ENCODE measurements around the gene KDM4D.
"Not testable (repeated sequence)": the region's sequence is repeated elsewhere in the genome, so short reads cannot be mapped to it uniquely, and the experiment has no call there.

The KDM4D gene

GRCh38 chr11:95025594-95025993 is 52.1 kb downstream of the KDM4D start:
- in situ Hi-C loops (cut with MboI; ENCODE audit: low sequenced_read_pairs), result not testable (repeated sequence)

- in situ Hi-C loops (cut with MboI; ENCODE audit: low sequenced_read_pairs), result no loop called here
Measured at GRCh38 chr11:95028357-95028756, 54.8 kb downstream of the KDM4D start.

- in situ Hi-C loops (cut with MboI; ENCODE audit: low sequenced_read_pairs), result no loop called here
Measured at GRCh38 chr11:95033051-95033450, 59.5 kb downstream of the KDM4D start.

GRCh38 chr11:95035316-95035715 is 61.8 kb downstream of the KDM4D start:
- in situ Hi-C loops (cut with MboI; ENCODE audit: low sequenced_read_pairs), result no loop called here

GRCh38 chr11:95037356-95038035 is 64.0 kb downstream of the KDM4D start:
- in situ Hi-C loops (cut with MboI; ENCODE audit: low sequenced_read_pairs), result not testable (repeated sequence)

- in situ Hi-C loops (cut with MboI; ENCODE audit: low sequenced_read_pairs), result no loop called here
Measured at GRCh38 chr11:95042239-95042638, 68.7 kb downstream of the KDM4D start.

- in situ Hi-C loops (cut with MboI; ENCODE audit: low sequenced_read_pairs), result no loop called here
Measured at GRCh38 chr11:95042906-95043305, 69.4 kb downstream of the KDM4D start.

GRCh38 chr11:95044010-95044409 is 70.5 kb downstream of the KDM4D start:
- in situ Hi-C loops (cut with MboI; ENCODE audit: low sequenced_read_pairs), result no loop called here

- in situ Hi-C loops (cut with MboI; ENCODE audit: low sequenced_read_pairs), result no loop called here
Measured at GRCh38 chr11:95045812-95046211, 72.3 kb downstream of the KDM4D start.
